GM10248 (cell line): ENCODE results near the gene RCOR1.
"Not testable (repeated sequence)": the region's sequence is repeated elsewhere in the genome, so short reads cannot be mapped to it uniquely, and the experiment has no call there.

ENCODE experiments used
- CTCF ChIA-PET: fragments of 300-600 bp; sonication (Branson Sonifier 250); formaldehyde crosslinking; extraction: SDS; loops from one replicate; lab custom pipeline; 2021; ENCODE audit warnings: antibody characterized with exemption; lab: Yijun Ruan, JAX
- POLR2A ChIA-PET: fragments of 350-650 bp; sonication (Branson Sonifier 250); formaldehyde crosslinking; extraction: SDS; loops from one replicate; lab custom pipeline; 2020; ENCODE audit warnings: antibody characterized with exemption; lab: Yijun Ruan, JAX
- DNase-seq: peaks from one replicate; pipeline ENCODE4 v3.0.0; 2012; ENCODE audit errors: extremely low spot score
- TF ChIP-seq, protein P1 (sequence below): IDR thresholded peaks from 2 replicates; pipeline ENCODE4 v1.5.1; 2012; ENCODE audit warnings: mild to moderate bottlenecking, low read depth; ENCODE audit errors: extremely low read depth, missing control alignments, control extremely low read depth

The RCOR1 gene

DNA sequence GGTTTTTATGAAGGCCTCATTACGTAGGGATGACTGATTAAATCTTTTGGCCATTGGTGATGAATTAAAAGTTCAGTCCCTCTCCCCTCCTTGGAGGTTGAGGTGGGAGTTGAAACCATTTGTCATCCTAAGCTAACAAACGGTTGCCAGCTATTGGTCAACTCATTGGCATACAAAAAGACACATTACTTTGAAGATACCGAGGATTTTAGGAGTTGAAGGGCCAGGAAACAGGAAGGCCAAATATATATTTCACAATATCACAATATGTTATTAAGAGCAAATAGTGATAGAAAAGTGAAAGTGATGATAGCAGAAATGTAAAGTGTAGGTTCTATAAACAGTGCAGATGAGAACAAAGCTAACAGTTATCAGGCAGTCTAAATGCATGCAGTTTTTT lies 24.4 kb downstream of the RCOR1 start:
- ChIA-PET POLR2A (no interaction called here), CTCF (interaction anchor here (0.6 to 4.1 kb wide), 7 partner anchors 8 to 78 kb away, joined by 3 to 15 read pairs (median 5); no protein-coding TSS in a partner anchor)
- TF ChIP-seq, protein P1, sequence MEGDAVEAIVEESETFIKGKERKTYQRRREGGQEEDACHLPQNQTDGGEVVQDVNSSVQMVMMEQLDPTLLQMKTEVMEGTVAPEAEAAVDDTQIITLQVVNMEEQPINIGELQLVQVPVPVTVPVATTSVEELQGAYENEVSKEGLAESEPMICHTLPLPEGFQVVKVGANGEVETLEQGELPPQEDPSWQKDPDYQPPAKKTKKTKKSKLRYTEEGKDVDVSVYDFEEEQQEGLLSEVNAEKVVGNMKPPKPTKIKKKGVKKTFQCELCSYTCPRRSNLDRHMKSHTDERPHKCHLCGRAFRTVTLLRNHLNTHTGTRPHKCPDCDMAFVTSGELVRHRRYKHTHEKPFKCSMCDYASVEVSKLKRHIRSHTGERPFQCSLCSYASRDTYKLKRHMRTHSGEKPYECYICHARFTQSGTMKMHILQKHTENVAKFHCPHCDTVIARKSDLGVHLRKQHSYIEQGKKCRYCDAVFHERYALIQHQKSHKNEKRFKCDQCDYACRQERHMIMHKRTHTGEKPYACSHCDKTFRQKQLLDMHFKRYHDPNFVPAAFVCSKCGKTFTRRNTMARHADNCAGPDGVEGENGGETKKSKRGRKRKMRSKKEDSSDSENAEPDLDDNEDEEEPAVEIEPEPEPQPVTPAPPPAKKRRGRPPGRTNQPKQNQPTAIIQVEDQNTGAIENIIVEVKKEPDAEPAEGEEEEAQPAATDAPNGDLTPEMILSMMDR, result no peak
- DNase-seq, result no peak

DNA sequence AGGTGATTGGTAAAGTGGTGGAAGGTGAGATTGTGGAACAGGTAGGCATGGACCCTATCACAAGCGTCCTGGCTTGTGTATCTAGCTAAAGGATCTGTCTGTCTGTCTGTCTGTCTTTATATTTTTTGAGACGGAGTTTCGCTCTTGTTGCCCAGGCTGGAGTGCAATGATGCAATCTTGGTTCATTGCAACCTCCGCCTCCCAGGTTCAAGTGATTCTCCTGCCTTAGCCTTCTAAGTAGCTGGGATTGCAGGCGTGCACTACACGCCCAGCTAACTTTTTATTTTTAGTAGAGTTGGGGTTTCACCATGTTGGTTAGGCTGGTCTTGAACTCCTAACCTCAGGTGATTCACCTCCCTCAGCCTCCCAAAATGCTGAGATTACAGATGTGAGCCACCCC lies 26.6 kb downstream of the RCOR1 start:
- DNase-seq, POLR2A ChIA-PET: not testable (repeated sequence)
- CTCF ChIA-PET, result interaction anchor here (1.3 to 7.4 kb wide), 6 partner anchors 10 to 27 kb away, joined by 3 to 51 read pairs (median 6); no protein-coding TSS in a partner anchor

DNA sequence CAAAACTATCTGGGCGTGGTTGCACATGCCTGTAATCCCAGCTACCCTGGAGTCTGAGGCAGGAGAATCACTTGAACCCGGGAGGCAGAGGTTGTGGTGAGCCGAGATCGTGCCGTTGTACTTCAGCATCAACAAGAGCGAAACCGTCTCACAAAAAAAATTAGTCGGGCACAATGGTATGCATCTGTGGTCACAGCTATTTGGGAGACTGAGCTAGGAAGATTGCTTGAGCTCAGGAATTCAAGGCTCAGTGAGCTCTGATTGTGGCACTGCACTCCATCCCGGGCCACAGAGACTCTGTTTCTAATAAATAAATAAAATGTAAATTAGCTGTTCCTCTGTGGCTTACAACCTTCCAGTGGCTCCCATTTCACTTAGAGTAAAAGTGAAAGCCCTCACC lies 28.0 kb downstream of the RCOR1 start:
- DNase-seq, result no peak

DNA sequence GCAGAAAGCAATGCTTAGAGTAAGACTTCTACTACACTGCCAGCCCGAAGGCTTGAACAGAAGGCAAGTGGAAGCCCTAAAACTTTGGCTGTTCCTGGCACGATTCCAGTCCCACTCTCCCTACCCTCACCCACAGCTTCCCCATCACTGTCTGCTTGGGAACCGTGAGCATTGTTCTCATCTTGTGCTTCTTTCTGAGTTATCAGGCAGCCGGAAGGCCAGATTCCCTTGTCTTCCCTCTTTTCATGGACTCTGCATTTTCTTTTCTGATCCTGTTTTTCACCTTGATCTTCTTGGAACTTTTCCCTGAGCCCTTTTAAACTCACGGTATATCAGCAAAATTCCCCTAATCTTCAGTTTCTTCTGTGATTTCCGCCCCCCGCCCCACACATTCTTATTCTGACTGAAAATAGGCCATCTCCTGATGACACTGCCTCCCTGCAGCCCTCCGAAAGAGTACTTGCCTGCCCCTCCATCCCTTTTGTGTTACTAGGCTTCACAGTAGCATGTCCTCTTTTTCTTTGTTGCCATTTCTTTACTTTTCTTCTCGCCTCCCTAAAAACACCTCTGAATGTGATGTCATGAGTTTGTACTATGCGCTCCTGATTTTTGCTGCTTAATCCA lies 29.9 kb downstream of the RCOR1 start:
- DNase-seq, result no peak
- POLR2A ChIA-PET, result no interaction called here
- CTCF ChIA-PET, result interaction anchor here (7.4 kb wide), 1 partner anchor 13 kb away, joined by 51 read pairs; no protein-coding TSS in a partner anchor

More for the DNA sequence above, 28.0 kb downstream of the RCOR1 start:
- TF ChIP-seq, protein P1, result no peak
- CTCF ChIA-PET, result interaction anchor here (1.1 to 7.4 kb wide), 4 partner anchors 11 to 74 kb away, joined by 3 to 51 read pairs (median 11); no protein-coding TSS in a partner anchor
- POLR2A ChIA-PET, result no interaction called here

DNA sequence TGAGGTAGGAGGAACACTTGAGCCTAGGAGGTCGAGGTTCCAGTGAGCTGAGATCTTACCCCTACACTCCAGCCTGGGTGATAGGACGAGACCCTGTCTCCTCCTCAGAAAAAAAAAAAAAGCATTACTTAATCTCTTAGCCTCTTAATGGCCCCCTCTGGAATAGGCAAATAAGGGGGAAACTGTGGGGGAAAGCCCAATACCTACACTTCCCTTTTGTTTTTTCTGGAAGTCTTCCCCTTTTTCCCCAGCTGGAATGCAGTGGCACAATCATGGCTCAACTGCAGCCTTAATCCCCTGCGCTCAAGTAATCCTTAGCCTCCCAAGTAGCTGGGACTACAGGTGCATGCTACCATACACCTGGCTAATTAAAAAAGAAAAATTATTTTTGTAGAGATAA lies 32.2 kb downstream of the RCOR1 start:
- TF ChIP-seq, protein P1, result no peak
- CTCF ChIA-PET, result interaction anchor here (1.1 to 7.4 kb wide), 4 partner anchors 15 to 150 kb away, joined by 3 to 51 read pairs (median 3); no protein-coding TSS in a partner anchor
- POLR2A ChIA-PET, result no interaction called here

More for the DNA sequence above, 29.9 kb downstream of the RCOR1 start:
- TF ChIP-seq, protein P1, result no peak

DNA sequence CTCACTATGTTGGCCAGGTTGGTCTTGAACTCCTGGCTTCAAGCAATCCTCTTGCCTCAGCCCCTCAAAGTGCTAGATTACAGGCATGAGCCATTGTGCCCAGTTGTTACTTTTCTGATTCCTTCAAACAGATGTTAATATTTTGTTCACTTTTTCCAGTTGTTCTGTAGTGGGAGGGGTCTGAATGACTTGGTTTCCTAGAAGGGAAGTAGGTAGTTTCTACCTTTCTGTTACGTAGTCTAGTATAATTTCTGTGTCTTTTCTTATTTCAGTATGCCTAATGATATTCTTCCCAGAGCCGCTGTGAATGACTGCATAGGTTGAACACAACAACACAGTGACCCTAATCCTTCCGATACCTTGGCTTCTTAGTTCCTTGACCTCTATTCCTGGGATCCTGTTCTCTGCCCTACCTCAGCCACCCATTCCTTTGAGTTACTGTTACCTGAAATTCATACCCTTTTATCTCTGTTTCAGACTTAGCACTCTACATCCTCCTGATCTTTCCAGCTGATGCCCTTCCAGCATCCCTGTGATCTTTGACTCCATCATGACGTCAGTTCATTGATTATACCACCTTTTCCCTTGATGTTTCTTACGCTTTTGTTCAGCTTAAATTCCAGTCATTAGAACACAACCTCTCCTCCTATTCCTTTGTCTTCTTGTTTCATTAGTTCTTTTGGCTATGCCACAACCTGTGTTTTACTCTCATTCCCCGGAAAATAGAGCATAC lies 33.3 kb downstream of the RCOR1 start:
- ChIA-PET POLR2A (no interaction called here), CTCF (interaction anchor here (1.3 to 2.4 kb wide), 3 partner anchors 9 to 31 kb away, joined by 3 to 6 read pairs (median 5); no protein-coding TSS in a partner anchor)
- TF ChIP-seq, protein P1, result no peak
- no peak for DNase-seq

More for the DNA sequence above, 32.2 kb downstream of the RCOR1 start:
- no peak for DNase-seq
